Left kidney (tissue), 2 donors: ENCODE measurements around the gene ATAD5. TPM values are rescaled to one million over a fixed set of nuclear protein-coding genes. Genes with fewer than 3 reads are reported as not detected.
A peak's percentile ranks its signal among the peaks of the same experiment; 100 is the strongest.
"Not testable (repeated sequence)": the region's sequence is repeated elsewhere in the genome, so short reads cannot be mapped to it uniquely, and the experiment has no call there.

ENCODE experiments used
- DNase-seq: peaks from one replicate; pipeline ENCODE4 v3.0.0-alpha.2; 2013
- polyA plus RNA-seq: library from polyadenylated mRNA; unstranded; fragments of 120-200 nt; gene quantifications from one replicate; pipeline ENCODE4 v1.2.1, GENCODE V29; 2013; ENCODE audit not compliant: insufficient read length

The ATAD5 gene
- polyA plus RNA-seq, 1 donor = 13.4 TPM

- DNase-seq = no peak
Observed at GRCh38 chr17:30821871-30822723, 9.7 kb upstream of the ATAD5 start.

GRCh38 chr17:30822919-30823318 lies 8.8 kb upstream of the ATAD5 start:
- DNase-seq = not testable (repeated sequence)

GRCh38 chr17:30823421-30823820 lies 8.3 kb upstream of the ATAD5 start:
- no peak for DNase-seq

- no peak for DNase-seq
Observed at GRCh38 chr17:30824002-30824355, 7.8 kb upstream of the ATAD5 start.

- peak; percentile 87 for DNase-seq
Observed at GRCh38 chr17:30824356-30825145, 7.2 kb upstream of the ATAD5 start, which contains the start of gene CRLF3. Gene CRLF3 (minus strand): TSS chr17:30824692. CDS start chr17:30824651, 41 bp downstream.

- DNase-seq = no peak
Observed at GRCh38 chr17:30827082-30827481, 4.7 kb upstream of the ATAD5 start.

GRCh38 chr17:30829022-30829421 lies 2.7 kb upstream of the ATAD5 start:
- no peak for DNase-seq

GRCh38 chr17:30831257-30831656 lies 509 bp upstream of the ATAD5 start:
- no peak for DNase-seq

GRCh38 chr17:30832438-30833124 lies 815 bp downstream of the ATAD5 start:
- DNase-seq = no peak

GRCh38 chr17:30838202-30838807 lies 6.5 kb downstream of the ATAD5 start:
- no peak for DNase-seq

- no peak for DNase-seq
Observed at GRCh38 chr17:30840771-30841170, 9.0 kb downstream of the ATAD5 start.

- DNase-seq = no peak
Observed at GRCh38 chr17:30848021-30848420, 16.3 kb downstream of the ATAD5 start.

- DNase-seq = no peak
Observed at GRCh38 chr17:30854146-30854545, 22.4 kb downstream of the ATAD5 start.

GRCh38 chr17:30858556-30859250 lies 26.9 kb downstream of the ATAD5 start:
- DNase-seq = no peak

GRCh38 chr17:30864636-30865035 lies 32.9 kb downstream of the ATAD5 start:
- no peak for DNase-seq

- DNase-seq = no peak
Observed at GRCh38 chr17:30869005-30869404, 37.2 kb downstream of the ATAD5 start.

GRCh38 chr17:30886187-30886586 lies 54.4 kb downstream of the ATAD5 start:
- no peak for DNase-seq

GRCh38 chr17:30894236-30894635 lies 62.5 kb downstream of the ATAD5 start:
- DNase-seq = no peak

- no peak for DNase-seq
Observed at GRCh38 chr17:30897311-30897710, 65.5 kb downstream of the ATAD5 start.

- no peak for DNase-seq
Observed at GRCh38 chr17:30905742-30906100, 74.0 kb downstream of the ATAD5 start.

GRCh38 chr17:30906101-30906911 lies 74.5 kb downstream of the ATAD5 start, which contains the start of gene TEFM:
Gene TEFM (minus strand): TSS chr17:30906238. CDS start chr17:30906198, 40 bp downstream.
- DNase-seq = peak; percentile 90
